Gastroesophageal sphincter (tissue), 4 donors: ENCODE measurements around the gene AK6. TPM values are rescaled to one million over a fixed set of nuclear protein-coding genes. Genes with fewer than 3 reads are reported as not detected.

Source experiments
- ATAC-seq: fragments of 150-250 bp; one replicate; pipeline ENCODE4 v1.9.1; 2016; ENCODE audit warnings: mild to moderate bottlenecking, moderate library complexity
- H3K27ac ChIP-seq, 4 donors: fragments of 200-600 bp; sonication (generic) in 3 of 4; 1 replicate in 3 of 4; 2 replicates in 1 of 4; pipeline ENCODE4 v1.5.1; 2016 to 2019
- H3K27me3 ChIP-seq: fragments of 200-600 bp; sonication (generic); one replicate; pipeline ENCODE4 v1.5.1; 2019
- H3K36me3 ChIP-seq, 2 donors: fragments of 200-600 bp; sonication (generic); one replicate each; pipeline ENCODE4 v1.5.1; 2019; ENCODE audit warnings: control low read depth in 1 of 2
- H3K4me1 ChIP-seq, 3 donors: fragments of 200-600 bp; sonication (generic); 1 replicate in 2 of 3; 2 replicates in 1 of 3; pipeline ENCODE4 v1.5.1; 2016 to 2019; ENCODE audit warnings: control low read depth in 2 of 3
- H3K4me3 ChIP-seq, 2 donors: fragments of 200-600 bp; sonication (generic); one replicate each; pipeline ENCODE4 v1.5.1; 2019; ENCODE audit warnings: mild to moderate bottlenecking in 1 of 2, moderate library complexity in 1 of 2
- H3K9me3 ChIP-seq, 3 donors: fragments of 200-600 bp; sonication (generic); one replicate each; pipeline ENCODE4 v1.5.1; 2017 to 2019; ENCODE audit warnings: control low read depth in 2 of 3
- CTCF ChIP-seq, 4 experiments: fragments of 200-600 bp in 2 of 4; fragments of 450-650 bp in 2 of 4; sonication (generic) in 1 of 4; IDR thresholded peaks; one replicate each; pipeline ENCODE4 v1.5.1; 2017 to 2019; ENCODE audit warnings: antibody characterized with exemption in 4 of 4, mild to moderate bottlenecking in 2 of 4, moderate library complexity in 2 of 4
- EP300 ChIP-seq: sonication (generic); formaldehyde crosslinking; IDR thresholded peaks from one replicate; pipeline ENCODE4 v1.6.1; 2017; ENCODE audit warnings: antibody characterized with exemption, mild to moderate bottlenecking
- POLR2A ChIP-seq, 2 donors: fragments of 450-650 bp; IDR thresholded peaks; one replicate each; pipeline ENCODE4 v1.6.1; 2017; ENCODE audit warnings: antibody characterized with exemption in 2 of 2, mild to moderate bottlenecking in 2 of 2, moderate library complexity in 1 of 2
- POLR2AphosphoS5 ChIP-seq: sonication (generic); formaldehyde crosslinking; IDR thresholded peaks from one replicate; pipeline ENCODE4 v1.6.1; 2017; ENCODE audit warnings: antibody characterized with exemption
- WGBS, 2 donors: methylation state at CpG; one replicate each; pipeline ENCODE4 v1.1.5; 2018; ENCODE audit warnings: low coverage in 1 of 2; 5-methylcytosine and 5-hydroxymethylcytosine counted together
- total RNA-seq, 4 donors: library from RNA; depleted of rRNA; stranded (reverse); fragments of >200 nt; gene quantifications; one replicate each; pipeline ENCODE4 v1.1.0, GENCODE V29; 2016

AK6 gene
- total RNA-seq, 4 donors from 2014 or later: 12.9 to 32.6 (median 28.4) TPM

- Histone ChIP-seq H3K4me3 (no peak overlapping the region), H3K36me3 (peaks cover 0 to 62% of the 10 kb centered on the region in 2 donors), H3K9me3 (no peaks in the 10 kb centered on the region), H3K4me1 (peaks cover 0 to 24% (median 11%) of the 10 kb centered on the region in 3 donors), H3K27me3 (no peaks in the 10 kb centered on the region), H3K27ac (no peak overlapping the region)
- 65 to 72% methylated on average over 3 of the region's 3 CpGs for WGBS, 2 donors
- TF ChIP-seq CTCF (IDR thresholded peaks at IDR 0.05) (no peak), POLR2A (IDR thresholded peaks at IDR 0.05) (no peak), POLR2AphosphoS5 (no peak)
- ATAC-seq: no peak
Observed at GRCh38 chr5:69364850-69365249, 4.5 kb downstream of the AK6 start.

GRCh38 chr5:69364414-69364813 lies 4.9 kb downstream of the AK6 start:
- H3K9me3 ChIP-seq: no peaks in the 10 kb centered on the region
- TF ChIP-seq CTCF (IDR thresholded peaks at IDR 0.05) (peak in 2 of 4 experiments; percentile 31 to 41), POLR2AphosphoS5 (no peak)
- H3K36me3 ChIP-seq: peaks cover 0 to 66% of the 10 kb centered on the region in 2 donors
- no peak overlapping the region for H3K27ac ChIP-seq
- H3K27me3 ChIP-seq: no peaks in the 10 kb centered on the region
- ATAC-seq: no peak
- WGBS, 2 donors: 43 to 54% methylated on average over 3 of the region's 3 CpGs
- H3K4me1 ChIP-seq: peaks cover 0 to 24% (median 11%) of the 10 kb centered on the region in 3 donors
- H3K4me3 ChIP-seq: no peak overlapping the region

GRCh38 chr5:69360442-69360841 lies 8.9 kb downstream of the AK6 start:
- no peaks in the 10 kb centered on the region for H3K27me3 ChIP-seq
- TF ChIP-seq POLR2A (IDR thresholded peaks at IDR 0.05) (no peak), EP300 (no peak), CTCF (IDR thresholded peaks at IDR 0.05) (no peak), POLR2AphosphoS5 (no peak)
- H3K9me3 ChIP-seq: no peaks in the 10 kb centered on the region
- ATAC-seq: no peak
- H3K27ac ChIP-seq: no peak overlapping the region
- H3K36me3 ChIP-seq: peaks cover 0 to 58% of the 10 kb centered on the region in 2 donors
- WGBS, 2 donors: 78 to 100% methylated on average over 1 of the region's 1 CpG
- no peaks in the 10 kb centered on the region for H3K4me1 ChIP-seq
- H3K4me3 ChIP-seq: no peak overlapping the region

GRCh38 chr5:69359699-69360098 lies 9.6 kb downstream of the AK6 start:
- no peaks in the 10 kb centered on the region for H3K27me3 ChIP-seq
- no peaks in the 10 kb centered on the region for H3K4me1 ChIP-seq
- H3K9me3 ChIP-seq: no peaks in the 10 kb centered on the region
- WGBS, 2 donors: 48 to 72% methylated on average over 2 to 3 of the region's 3 CpGs
- TF ChIP-seq POLR2A (IDR thresholded peaks at IDR 0.05) (no peak), EP300 (no peak), POLR2AphosphoS5 (no peak), CTCF (IDR thresholded peaks at IDR 0.05) (no peak)
- no peak overlapping the region for H3K4me3 ChIP-seq
- peaks cover 0 to 58% of the 10 kb centered on the region in 2 donors for H3K36me3 ChIP-seq
- no peak for ATAC-seq
- H3K27ac ChIP-seq: no peak overlapping the region

GRCh38 chr5:69350664-69351063 lies 18.7 kb downstream of the AK6 start:
- no peak for ATAC-seq
- Histone ChIP-seq H3K4me1 (no peaks in the 10 kb centered on the region), H3K27me3 (no peaks in the 10 kb centered on the region), H3K9me3 (no peaks in the 10 kb centered on the region), H3K27ac (no peak overlapping the region), H3K36me3 (peaks cover 0 to 61% of the 10 kb centered on the region in 2 donors), H3K4me3 (no peak overlapping the region)
- no peak for TF ChIP-seq POLR2AphosphoS5
- no peak for TF ChIP-seq POLR2A (IDR thresholded peaks at IDR 0.05)
- TF ChIP-seq CTCF (IDR thresholded peaks at IDR 0.05): no peak
- TF ChIP-seq EP300: no peak
